HepG2 (cell line): Measurements from ENCODE around the gene TMEM116. TPM values are rescaled to one million over a fixed set of nuclear protein-coding genes. Genes with fewer than 3 reads are reported as not detected.

Source experiments
- FLYWCH1 ChIP-seq: sonication (generic); formaldehyde crosslinking; IDR thresholded peaks from 2 replicates; pipeline ENCODE4 v1.8.1; 2023; ENCODE audit warnings: mild to moderate bottlenecking, missing genetic modification reagents
- JDP2 ChIP-seq: sonication (generic); formaldehyde crosslinking; IDR thresholded peaks from 2 replicates; pipeline ENCODE4 v1.8.1; 2022; ENCODE audit warnings: missing genetic modification reagents, borderline replicate concordance
- NFIB ChIP-seq: sonication (generic); formaldehyde crosslinking; IDR thresholded peaks from 2 replicates; pipeline ENCODE4 v1.9.0; 2021; ENCODE audit warnings: missing genetic modification reagents, mild to moderate bottlenecking, borderline replicate concordance
- PRDM15 ChIP-seq: sonication (generic); formaldehyde crosslinking; IDR thresholded peaks from 2 replicates; pipeline ENCODE4 v1.4.0; 2020; ENCODE audit warnings: missing genetic modification reagents
- ZFY ChIP-seq: sonication (generic); formaldehyde crosslinking; IDR thresholded peaks from 2 replicates; pipeline ENCODE4 v1.4.0; 2020; ENCODE audit warnings: missing genetic modification reagents
- ZNF326 ChIP-seq: sonication (generic); formaldehyde crosslinking; IDR thresholded peaks from 2 replicates; pipeline ENCODE4 v1.4.0; 2020; ENCODE audit warnings: missing genetic modification reagents, borderline replicate concordance
- ZNF451 ChIP-seq: sonication (generic); formaldehyde crosslinking; IDR thresholded peaks from 2 replicates; pipeline ENCODE4 v1.5.0; 2020; ENCODE audit warnings: mild to moderate bottlenecking, missing genetic modification reagents
- polyA plus RNA-seq, 8 experiments: library from polyadenylated mRNA; depleted of rRNA in 3 of 8; stranded (reverse) in 7 of 8; unstranded in 1 of 8; fragments of >200 nt; fragmentation: Illumina TruSeq in 4 of 8; extraction: Trizol in 4 of 8; gene quantifications; 2 replicates each; pipeline versions ENCODE4 v1.2.1 to v1.2.3, GENCODE V29; 2011 to 2016; ENCODE audit warnings: low read depth in 4 of 8, missing spikeins in 1 of 8, mixed read lengths in 1 of 8; ENCODE audit not compliant: insufficient read depth in 1 of 8
- total RNA-seq, 5 experiments: library from RNA; depleted of rRNA; stranded (reverse); fragments of >200 nt; fragmentation: Illumina TruSeq; extraction: Trizol; gene quantifications; 2 replicates each; pipeline ENCODE4 v1.2.3, GENCODE V29; 2016; ENCODE audit warnings: low read depth in 1 of 5
- TF ChIP-seq, protein P1 (sequence below): IDR thresholded peaks from 2 replicates; pipeline ENCODE4 v1.6.1; 2012; ENCODE audit warnings: low read depth, low read length, improper control_type of control experiment
- TF ChIP-seq, protein P2 (sequence below): sonication (generic); formaldehyde crosslinking; IDR thresholded peaks from 2 replicates; pipeline ENCODE4 v1.4.0; 2020; ENCODE audit warnings: missing genetic modification reagents
- TF ChIP-seq, protein P3 (sequence below): sonication (generic); formaldehyde crosslinking; IDR thresholded peaks from 2 replicates; pipeline ENCODE4 v1.4.0; 2020; ENCODE audit warnings: missing genetic modification reagents
- TF ChIP-seq, protein P4 (sequence below): IDR thresholded peaks from 2 replicates; pipeline ENCODE4 v1.6.1; 2012; ENCODE audit warnings: inconsistent platforms
- TF ChIP-seq, protein P5 (sequence below): sonication (generic); formaldehyde crosslinking; conservative IDR thresholded peaks from 2 replicates; pipeline ENCODE4 v1.4.0; 2020; ENCODE audit warnings: missing genetic modification reagents

The TMEM116 gene
- total and polyA plus RNA-seq, 2 of the 13 experiments (the other 11 are each of a cell fraction or from before 2014, with no cell fraction given), result 14.0 to 17.8 TPM

DNA sequence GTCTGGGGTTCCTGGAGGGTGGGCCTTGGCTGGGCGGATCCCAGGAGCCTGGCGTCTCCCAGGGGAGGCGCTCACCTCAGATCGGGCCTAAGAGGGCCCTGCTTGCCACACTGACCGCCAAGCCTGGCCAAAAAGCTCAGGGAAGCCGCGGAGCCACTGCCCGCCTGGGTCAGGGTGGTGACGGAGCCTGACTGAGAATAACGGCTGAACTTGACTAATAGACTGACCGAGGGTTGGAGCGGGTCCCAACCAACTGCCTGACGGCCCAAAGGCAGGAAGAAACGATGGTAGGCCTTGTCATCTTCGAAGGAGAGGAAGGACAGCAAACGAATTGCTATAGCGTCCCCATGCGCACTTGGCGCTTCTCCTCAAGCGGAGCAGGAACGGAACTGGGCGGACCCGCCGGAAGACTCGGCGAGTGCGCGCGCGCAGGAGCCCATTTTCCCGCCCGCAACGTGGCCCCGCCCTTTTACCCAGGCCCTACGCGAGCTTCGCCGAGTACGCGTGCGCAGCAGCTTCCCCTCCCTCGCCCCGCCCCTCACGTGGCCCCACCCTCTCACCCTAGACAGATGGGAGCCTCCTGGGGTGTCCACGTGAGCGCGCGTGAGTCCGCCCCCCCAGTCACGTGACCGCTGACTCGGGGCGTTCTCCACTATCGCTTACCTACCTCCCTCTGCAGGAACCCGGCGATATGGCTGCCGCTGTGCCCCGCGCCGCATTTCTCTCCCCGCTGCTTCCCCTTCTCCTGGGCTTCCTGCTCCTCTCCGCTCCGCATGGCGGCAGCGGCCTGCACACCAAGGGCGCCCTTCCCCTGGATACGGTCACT, at the start of gene TMEM116, which contains the start of gene ERP29 (continued):
- TF ChIP-seq, protein P1, sequence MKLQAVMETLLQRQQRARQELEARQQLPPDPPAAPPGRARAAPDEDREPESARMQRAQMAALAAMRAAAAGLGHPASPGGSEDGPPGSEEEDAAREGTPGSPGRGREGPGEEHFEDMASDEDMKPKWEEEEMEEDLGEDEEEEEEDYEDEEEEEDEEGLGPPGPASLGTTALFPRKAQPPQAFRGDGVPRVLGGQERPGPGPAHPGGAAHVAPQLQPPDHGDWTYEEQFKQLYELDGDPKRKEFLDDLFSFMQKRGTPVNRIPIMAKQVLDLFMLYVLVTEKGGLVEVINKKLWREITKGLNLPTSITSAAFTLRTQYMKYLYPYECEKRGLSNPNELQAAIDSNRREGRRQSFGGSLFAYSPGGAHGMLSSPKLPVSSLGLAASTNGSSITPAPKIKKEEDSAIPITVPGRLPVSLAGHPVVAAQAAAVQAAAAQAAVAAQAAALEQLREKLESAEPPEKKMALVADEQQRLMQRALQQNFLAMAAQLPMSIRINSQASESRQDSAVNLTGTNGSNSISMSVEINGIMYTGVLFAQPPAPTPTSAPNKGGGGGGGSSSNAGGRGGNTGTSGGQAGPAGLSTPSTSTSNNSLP, result no peak
- TF ChIP-seq NFIB (peak; percentile 80; the same call in 1 of the 2 replicates), ZFY (CRISPR knock-in tag) (peak; percentile 95), ZNF451 (CRISPR knock-in tag) (no peak), ZNF326 (CRISPR knock-in tag) (no peak), FLYWCH1 (CRISPR knock-in tag) (no peak), JDP2 (CRISPR knock-in tag) (no peak), PRDM15 (CRISPR knock-in tag) (peak; percentile 48; the same call in 1 of the 2 replicates)
- TF ChIP-seq, protein P2, sequence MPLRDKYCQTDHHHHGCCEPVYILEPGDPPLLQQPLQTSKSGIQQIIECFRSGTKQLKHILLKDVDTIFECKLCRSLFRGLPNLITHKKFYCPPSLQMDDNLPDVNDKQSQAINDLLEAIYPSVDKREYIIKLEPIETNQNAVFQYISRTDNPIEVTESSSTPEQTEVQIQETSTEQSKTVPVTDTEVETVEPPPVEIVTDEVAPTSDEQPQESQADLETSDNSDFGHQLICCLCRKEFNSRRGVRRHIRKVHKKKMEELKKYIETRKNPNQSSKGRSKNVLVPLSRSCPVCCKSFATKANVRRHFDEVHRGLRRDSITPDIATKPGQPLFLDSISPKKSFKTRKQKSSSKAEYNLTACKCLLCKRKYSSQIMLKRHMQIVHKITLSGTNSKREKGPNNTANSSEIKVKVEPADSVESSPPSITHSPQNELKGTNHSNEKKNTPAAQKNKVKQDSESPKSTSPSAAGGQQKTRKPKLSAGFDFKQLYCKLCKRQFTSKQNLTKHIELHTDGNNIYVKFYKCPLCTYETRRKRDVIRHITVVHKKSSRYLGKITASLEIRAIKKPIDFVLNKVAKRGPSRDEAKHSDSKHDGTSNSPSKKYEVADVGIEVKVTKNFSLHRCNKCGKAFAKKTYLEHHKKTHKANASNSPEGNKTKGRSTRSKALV (CRISPR knock-in tag), result no peak; the same call in 1 of the 2 replicates
- TF ChIP-seq, protein P3, sequence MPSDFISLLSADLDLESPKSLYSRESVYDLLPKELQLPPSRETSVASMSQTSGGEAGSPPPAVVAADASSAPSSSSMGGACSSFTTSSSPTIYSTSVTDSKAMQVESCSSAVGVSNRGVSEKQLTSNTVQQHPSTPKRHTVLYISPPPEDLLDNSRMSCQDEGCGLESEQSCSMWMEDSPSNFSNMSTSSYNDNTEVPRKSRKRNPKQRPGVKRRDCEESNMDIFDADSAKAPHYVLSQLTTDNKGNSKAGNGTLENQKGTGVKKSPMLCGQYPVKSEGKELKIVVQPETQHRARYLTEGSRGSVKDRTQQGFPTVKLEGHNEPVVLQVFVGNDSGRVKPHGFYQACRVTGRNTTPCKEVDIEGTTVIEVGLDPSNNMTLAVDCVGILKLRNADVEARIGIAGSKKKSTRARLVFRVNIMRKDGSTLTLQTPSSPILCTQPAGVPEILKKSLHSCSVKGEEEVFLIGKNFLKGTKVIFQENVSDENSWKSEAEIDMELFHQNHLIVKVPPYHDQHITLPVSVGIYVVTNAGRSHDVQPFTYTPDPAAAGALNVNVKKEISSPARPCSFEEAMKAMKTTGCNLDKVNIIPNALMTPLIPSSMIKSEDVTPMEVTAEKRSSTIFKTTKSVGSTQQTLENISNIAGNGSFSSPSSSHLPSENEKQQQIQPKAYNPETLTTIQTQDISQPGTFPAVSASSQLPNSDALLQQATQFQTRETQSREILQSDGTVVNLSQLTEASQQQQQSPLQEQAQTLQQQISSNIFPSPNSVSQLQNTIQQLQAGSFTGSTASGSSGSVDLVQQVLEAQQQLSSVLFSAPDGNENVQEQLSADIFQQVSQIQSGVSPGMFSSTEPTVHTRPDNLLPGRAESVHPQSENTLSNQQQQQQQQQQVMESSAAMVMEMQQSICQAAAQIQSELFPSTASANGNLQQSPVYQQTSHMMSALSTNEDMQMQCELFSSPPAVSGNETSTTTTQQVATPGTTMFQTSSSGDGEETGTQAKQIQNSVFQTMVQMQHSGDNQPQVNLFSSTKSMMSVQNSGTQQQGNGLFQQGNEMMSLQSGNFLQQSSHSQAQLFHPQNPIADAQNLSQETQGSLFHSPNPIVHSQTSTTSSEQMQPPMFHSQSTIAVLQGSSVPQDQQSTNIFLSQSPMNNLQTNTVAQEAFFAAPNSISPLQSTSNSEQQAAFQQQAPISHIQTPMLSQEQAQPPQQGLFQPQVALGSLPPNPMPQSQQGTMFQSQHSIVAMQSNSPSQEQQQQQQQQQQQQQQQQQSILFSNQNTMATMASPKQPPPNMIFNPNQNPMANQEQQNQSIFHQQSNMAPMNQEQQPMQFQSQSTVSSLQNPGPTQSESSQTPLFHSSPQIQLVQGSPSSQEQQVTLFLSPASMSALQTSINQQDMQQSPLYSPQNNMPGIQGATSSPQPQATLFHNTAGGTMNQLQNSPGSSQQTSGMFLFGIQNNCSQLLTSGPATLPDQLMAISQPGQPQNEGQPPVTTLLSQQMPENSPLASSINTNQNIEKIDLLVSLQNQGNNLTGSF, result peak; percentile 69; the same call in 1 of the 2 replicates
- TF ChIP-seq, protein P4, sequence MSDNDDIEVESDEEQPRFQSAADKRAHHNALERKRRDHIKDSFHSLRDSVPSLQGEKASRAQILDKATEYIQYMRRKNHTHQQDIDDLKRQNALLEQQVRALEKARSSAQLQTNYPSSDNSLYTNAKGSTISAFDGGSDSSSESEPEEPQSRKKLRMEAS, result peak; percentile 95
- TF ChIP-seq, protein P5, sequence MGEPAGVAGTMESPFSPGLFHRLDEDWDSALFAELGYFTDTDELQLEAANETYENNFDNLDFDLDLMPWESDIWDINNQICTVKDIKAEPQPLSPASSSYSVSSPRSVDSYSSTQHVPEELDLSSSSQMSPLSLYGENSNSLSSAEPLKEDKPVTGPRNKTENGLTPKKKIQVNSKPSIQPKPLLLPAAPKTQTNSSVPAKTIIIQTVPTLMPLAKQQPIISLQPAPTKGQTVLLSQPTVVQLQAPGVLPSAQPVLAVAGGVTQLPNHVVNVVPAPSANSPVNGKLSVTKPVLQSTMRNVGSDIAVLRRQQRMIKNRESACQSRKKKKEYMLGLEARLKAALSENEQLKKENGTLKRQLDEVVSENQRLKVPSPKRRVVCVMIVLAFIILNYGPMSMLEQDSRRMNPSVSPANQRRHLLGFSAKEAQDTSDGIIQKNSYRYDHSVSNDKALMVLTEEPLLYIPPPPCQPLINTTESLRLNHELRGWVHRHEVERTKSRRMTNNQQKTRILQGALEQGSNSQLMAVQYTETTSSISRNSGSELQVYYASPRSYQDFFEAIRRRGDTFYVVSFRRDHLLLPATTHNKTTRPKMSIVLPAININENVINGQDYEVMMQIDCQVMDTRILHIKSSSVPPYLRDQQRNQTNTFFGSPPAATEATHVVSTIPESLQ, result 0 out of 2 replicates have a peak, but pooled peaks have one; percentile 44
